Measurements from ENCODE around the gene LGALS4. TPM values are rescaled to one million over a fixed set of nuclear protein-coding genes. Genes with fewer than 3 reads are reported as not detected.
A peak's percentile ranks its signal among the peaks of the same experiment; 100 is the strongest.

LGALS4 gene
- total and polyA plus RNA-seq, 9 of the 15 experiments (the other 6 are each of a cell fraction or from before 2014, with no cell fraction given) = 0.08 to 1.1 (median 0.30) TPM; not detected in 3

DNA sequence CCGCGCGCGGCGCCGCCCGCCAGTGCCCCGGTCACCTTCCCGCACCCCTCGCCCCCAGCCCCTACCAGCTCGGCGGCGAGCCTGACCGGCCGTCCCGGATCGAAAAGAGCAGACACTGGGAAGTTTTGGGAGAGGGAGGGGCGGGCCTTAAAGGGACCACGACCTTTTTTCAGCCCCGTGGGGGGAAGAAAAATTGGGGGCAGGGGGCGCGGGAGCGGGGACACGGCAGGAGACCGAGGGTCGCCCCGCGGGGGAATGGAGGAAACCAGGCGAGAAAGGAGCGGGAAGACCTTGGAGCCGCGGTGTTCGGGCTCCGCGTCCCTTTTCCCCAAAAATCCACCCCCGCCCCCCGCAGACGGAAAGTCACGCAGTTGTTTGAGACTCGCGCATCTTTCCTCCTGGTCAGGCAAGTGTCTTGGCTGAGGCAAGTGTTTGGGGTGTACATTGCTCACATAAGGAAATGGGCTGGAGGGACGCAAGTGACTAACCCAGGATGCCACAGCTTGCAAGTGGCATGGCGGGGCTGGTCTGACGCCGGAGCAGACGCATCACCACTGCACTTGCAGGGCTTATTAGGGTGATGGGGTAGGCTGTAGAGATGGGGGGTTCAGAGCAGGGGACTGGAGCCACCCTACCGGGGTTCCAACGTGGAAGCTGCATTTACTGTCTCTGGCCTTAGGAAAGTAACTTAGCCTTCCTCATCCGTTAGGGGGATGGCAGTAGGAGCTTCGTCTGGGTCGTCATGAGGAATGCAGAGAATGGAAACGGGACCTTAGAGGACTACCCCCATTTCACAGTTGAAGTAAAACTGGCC is 39.7 kb upstream of the LGALS4 start (continued):
- peak; percentile 37 for TF ChIP-seq RBBP5 (IDR thresholded peaks at IDR 0.05; ENCODE audit: borderline replicate concordance, insufficient read depth, low read length, poor library complexity, severe bottlenecking)
- TF ChIP-seq FOXP1 (CRISPR knock-in tag; IDR thresholded peaks at IDR 0.05) = no peak
- TF ChIP-seq, protein P1, sequence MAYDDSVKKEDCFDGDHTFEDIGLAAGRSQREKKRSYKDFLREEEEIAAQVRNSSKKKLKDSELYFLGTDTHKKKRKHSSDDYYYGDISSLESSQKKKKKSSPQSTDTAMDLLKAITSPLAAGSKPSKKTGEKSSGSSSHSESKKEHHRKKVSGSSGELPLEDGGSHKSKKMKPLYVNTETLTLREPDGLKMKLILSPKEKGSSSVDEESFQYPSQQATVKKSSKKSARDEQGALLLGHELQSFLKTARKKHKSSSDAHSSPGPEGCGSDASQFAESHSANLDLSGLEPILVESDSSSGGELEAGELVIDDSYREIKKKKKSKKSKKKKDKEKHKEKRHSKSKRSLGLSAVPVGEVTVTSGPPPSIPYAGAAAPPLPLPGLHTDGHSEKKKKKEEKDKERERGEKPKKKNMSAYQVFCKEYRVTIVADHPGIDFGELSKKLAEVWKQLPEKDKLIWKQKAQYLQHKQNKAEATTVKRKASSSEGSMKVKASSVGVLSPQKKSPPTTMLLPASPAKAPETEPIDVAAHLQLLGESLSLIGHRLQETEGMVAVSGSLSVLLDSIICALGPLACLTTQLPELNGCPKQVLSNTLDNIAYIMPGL (CRISPR knock-in tag; IDR thresholded peaks at IDR 0.05) = no peak
- TF ChIP-seq PHF8 (IDR thresholded peaks at IDR 0.05; ENCODE audit: borderline replicate concordance, low read length) = peak; percentile 47; the same call in 1 of the 2 replicates
- 0 out of 2 replicates have a peak, but pooled peaks have one; percentile 21 for TF ChIP-seq CHD2 (IDR thresholded peaks at IDR 0.05; ENCODE audit: low read depth, low read length)
- TF ChIP-seq LEF1 (IDR thresholded peaks at IDR 0.05) = no peak
- no peak for TF ChIP-seq BMI1 (IDR thresholded peaks at IDR 0.05; ENCODE audit: low read length)
- peak; percentile 57; the same call in 1 of the 2 replicates for TF ChIP-seq SP1 (CRISPR knock-in tag; IDR thresholded peaks at IDR 0.05)
- TF ChIP-seq SUPT5H (IDR thresholded peaks at IDR 0.05) = 0 out of 2 replicates have a peak, but pooled peaks have one; percentile 35
- TF ChIP-seq, protein P2, sequence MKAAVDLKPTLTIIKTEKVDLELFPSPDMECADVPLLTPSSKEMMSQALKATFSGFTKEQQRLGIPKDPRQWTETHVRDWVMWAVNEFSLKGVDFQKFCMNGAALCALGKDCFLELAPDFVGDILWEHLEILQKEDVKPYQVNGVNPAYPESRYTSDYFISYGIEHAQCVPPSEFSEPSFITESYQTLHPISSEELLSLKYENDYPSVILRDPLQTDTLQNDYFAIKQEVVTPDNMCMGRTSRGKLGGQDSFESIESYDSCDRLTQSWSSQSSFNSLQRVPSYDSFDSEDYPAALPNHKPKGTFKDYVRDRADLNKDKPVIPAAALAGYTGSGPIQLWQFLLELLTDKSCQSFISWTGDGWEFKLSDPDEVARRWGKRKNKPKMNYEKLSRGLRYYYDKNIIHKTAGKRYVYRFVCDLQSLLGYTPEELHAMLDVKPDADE (conservative IDR thresholded peaks at IDR 0.05; ENCODE audit: control insufficient read depth, low read depth, low read length) = no peak; the same call in 1 of the 2 replicates
- TF ChIP-seq MAZ (CRISPR knock-in tag; conservative IDR thresholded peaks at IDR 0.05 in 1 of 2, IDR thresholded peaks at IDR 0.05 in 1 of 2) = peak; percentile 47 to 63; a peak in 2 of 4 replicates
- no peak for TF ChIP-seq SMAD4 (CRISPR knock-in tag; conservative IDR thresholded peaks at IDR 0.05)
- TF ChIP-seq SIRT6 (IDR thresholded peaks at IDR 0.05; ENCODE audit: low read depth, low read length) = no peak
- TF ChIP-seq HDAC2 (IDR thresholded peaks at IDR 0.05) = peak; percentile 33; the same call in 1 of the 2 replicates
- TF ChIP-seq, protein P3, sequence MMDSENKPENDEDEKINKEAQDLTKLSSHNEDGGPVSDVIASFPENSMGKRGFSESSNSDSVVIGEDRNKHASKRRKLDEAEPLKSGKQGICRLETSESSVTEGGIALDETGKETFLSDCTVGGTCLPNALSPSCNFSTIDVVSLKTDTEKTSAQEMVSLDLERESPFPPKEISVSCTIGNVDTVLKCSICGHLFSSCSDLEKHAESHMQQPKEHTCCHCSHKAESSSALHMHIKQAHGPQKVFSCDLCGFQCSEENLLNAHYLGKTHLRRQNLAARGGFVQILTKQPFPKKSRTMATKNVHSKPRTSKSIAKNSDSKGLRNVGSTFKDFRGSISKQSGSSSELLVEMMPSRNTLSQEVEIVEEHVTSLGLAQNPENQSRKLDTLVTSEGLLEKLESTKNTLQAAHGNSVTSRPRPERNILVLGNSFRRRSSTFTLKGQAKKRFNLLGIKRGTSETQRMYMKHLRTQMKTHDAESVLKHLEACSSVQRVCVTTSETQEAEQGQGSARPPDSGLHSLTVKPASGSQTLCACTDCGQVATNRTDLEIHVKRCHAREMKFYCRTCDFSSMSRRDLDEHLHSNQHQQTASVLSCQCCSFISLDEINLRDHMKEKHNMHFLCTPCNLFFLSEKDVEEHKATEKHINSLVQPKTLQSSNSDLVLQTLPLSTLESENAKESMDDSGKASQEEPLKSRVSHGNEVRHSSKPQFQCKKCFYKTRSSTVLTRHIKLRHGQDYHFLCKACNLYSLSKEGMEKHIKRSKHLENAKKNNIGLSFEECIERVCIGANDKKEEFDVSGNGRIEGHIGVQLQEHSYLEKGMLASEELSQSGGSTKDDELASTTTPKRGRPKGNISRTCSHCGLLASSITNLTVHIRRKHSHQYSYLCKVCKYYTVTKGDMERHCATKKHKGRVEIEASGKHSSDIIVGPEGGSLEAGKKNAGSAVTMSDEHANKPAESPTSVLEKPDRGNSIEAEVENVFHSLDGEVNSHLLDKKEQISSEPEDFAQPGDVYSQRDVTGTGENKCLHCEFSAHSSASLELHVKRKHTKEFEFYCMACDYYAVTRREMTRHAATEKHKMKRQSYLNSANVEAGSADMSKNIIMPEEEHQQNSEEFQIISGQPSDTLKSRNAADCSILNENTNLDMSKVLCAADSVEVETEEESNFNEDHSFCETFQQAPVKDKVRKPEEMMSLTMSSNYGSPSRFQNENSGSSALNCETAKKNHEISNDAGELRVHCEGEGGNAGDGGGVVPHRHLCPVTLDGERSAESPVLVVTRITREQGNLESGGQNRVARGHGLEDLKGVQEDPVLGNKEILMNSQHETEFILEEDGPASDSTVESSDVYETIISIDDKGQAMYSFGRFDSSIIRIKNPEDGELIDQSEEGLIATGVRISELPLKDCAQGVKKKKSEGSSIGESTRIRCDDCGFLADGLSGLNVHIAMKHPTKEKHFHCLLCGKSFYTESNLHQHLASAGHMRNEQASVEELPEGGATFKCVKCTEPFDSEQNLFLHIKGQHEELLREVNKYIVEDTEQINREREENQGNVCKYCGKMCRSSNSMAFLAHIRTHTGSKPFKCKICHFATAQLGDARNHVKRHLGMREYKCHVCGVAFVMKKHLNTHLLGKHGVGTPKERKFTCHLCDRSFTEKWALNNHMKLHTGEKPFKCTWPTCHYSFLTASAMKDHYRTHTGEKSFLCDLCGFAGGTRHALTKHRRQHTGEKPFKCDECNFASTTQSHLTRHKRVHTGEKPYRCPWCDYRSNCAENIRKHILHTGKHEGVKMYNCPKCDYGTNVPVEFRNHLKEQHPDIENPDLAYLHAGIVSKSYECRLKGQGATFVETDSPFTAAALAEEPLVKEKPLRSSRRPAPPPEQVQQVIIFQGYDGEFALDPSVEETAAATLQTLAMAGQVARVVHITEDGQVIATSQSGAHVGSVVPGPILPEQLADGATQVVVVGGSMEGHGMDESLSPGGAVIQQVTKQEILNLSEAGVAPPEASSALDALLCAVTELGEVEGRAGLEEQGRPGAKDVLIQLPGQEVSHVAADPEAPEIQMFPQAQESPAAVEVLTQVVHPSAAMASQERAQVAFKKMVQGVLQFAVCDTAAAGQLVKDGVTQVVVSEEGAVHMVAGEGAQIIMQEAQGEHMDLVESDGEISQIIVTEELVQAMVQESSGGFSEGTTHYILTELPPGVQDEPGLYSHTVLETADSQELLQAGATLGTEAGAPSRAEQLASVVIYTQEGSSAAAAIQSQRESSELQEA (IDR thresholded peaks at IDR 0.05; ENCODE audit: low read depth) = no peak
- TF ChIP-seq HNRNPLL (IDR thresholded peaks at IDR 0.05; ENCODE audit: low read depth, low read length, poor library complexity, severe bottlenecking) = peak; percentile 36
